H1 (cell line): ENCODE measurements around the gene ELMO1. TPM values are rescaled to one million over a fixed set of nuclear protein-coding genes. Genes with fewer than 3 reads are reported as not detected.

Experiments
- CTCF ChIA-PET: fragments of 300-600 bp; sonication (Branson Sonifier 250); formaldehyde crosslinking; loops from one replicate; lab custom pipeline; 2021; ENCODE audit not compliant: partially characterized antibody; lab: Charles Lee
- POLR2A ChIA-PET: fragments of 300-600 bp; sonication (Branson Sonifier 250); formaldehyde crosslinking; loops from one replicate; lab custom pipeline; 2021; ENCODE audit warnings: inconsistent platforms; ENCODE audit not compliant: partially characterized antibody; lab: Charles Lee
- DNase-seq, 2 experiments: peaks; one replicate each; pipeline versions ENCODE4 v3.0.0 to v3.0.0-alpha.2; 2010 to 2022; ENCODE audit warnings: low spot score in 2 of 2, low read depth in 1 of 2, mixed read lengths in 1 of 2
- FAIRE-seq: peaks from 2 replicates; lab custom pipeline; 2011; peaks lifted over from hg19 to GRCh38; lab: Jason Lieb, UNC
- H2AFZ ChIP-seq: 2 replicates; pipeline ENCODE4 v1.8.1; 2012; ENCODE audit warnings: low read length, inconsistent platforms
- H2AK5ac ChIP-seq: 2 replicates; pipeline ENCODE4 v1.6.1; 2013; ENCODE audit warnings: low read depth, low read length
- H2BK120ac ChIP-seq: replicated peaks from 2 replicates; pipeline ENCODE3; 2013; ENCODE audit warnings: low read depth, low read length, inconsistent platforms
- H2BK12ac ChIP-seq: 2 replicates; pipeline ENCODE4 v1.6.1; 2013; ENCODE audit warnings: low read depth, low read length
- H2BK15ac ChIP-seq: 2 replicates; pipeline ENCODE4 v1.6.1; 2013; ENCODE audit warnings: low read length
- H2BK20ac ChIP-seq: 2 replicates; pipeline ENCODE4 v1.6.1; 2013; ENCODE audit warnings: low read length
- H2BK5ac ChIP-seq: 2 replicates; pipeline ENCODE4 v1.6.1; 2013; ENCODE audit warnings: low read depth, low read length
- H3K14ac ChIP-seq: 2 replicates; pipeline ENCODE4 v1.6.1; 2013; ENCODE audit warnings: inconsistent platforms; ENCODE audit not compliant: insufficient read length
- H3K18ac ChIP-seq: 2 replicates; pipeline ENCODE4 v1.6.1; 2013; ENCODE audit warnings: low read length; ENCODE audit errors: extremely low read depth
- H3K23ac ChIP-seq: 2 replicates; pipeline ENCODE4 v1.6.1; 2013; ENCODE audit warnings: inconsistent platforms; ENCODE audit not compliant: insufficient read length
- H3K23me2 ChIP-seq: 2 replicates; pipeline ENCODE4 v1.6.1; 2013; ENCODE audit warnings: low read depth, low read length
- H3K27ac ChIP-seq: 2 replicates; pipeline ENCODE4 v1.6.1; 2011; ENCODE audit warnings: low read depth, low read length, inconsistent platforms
- H3K27me3 ChIP-seq, 4 experiments: replicated peaks in 1 of 4; 1 replicate in 1 of 4; 2 replicates in 3 of 4; pipeline versions ENCODE4 v1.6.1 to v1.8.1; 2011 to 2013; ENCODE audit warnings: low read length in 3 of 4, mild to moderate bottlenecking in 3 of 4, inconsistent platforms in 2 of 4, mixed read lengths in 2 of 4, moderate library complexity in 1 of 4; ENCODE audit not compliant: control insufficient read depth in 3 of 4, insufficient read depth in 3 of 4; ENCODE audit errors: extremely low read depth in 1 of 4
- H3K36me3 ChIP-seq, 4 experiments: 2 replicates each; pipeline versions ENCODE4 v1.6.1 to v1.8.1; 2011 to 2013; ENCODE audit warnings: mild to moderate bottlenecking in 4 of 4, low read length in 3 of 4, moderate library complexity in 2 of 4, control low read depth in 1 of 4, inconsistent platforms in 1 of 4; ENCODE audit not compliant: insufficient read depth in 4 of 4, control insufficient read depth in 2 of 4
- H3K4ac ChIP-seq: replicated peaks from 2 replicates; pipeline ENCODE3; 2013; ENCODE audit warnings: low read length, low read depth, mixed read lengths, inconsistent platforms; ENCODE audit not compliant: insufficient read length
- H3K4me1 ChIP-seq, 4 experiments: replicated peaks in 1 of 4; 1 replicate in 1 of 4; 2 replicates in 3 of 4; pipeline versions ENCODE4 v1.6.1 to v1.8.1; 2011 to 2013; ENCODE audit warnings: low read length in 3 of 4, inconsistent platforms in 2 of 4, mixed read lengths in 1 of 4; ENCODE audit not compliant: insufficient read depth in 4 of 4, control insufficient read depth in 3 of 4
- H3K4me2 ChIP-seq, 2 experiments: 2 replicates each; pipeline versions ENCODE4 v1.6.1 to v1.8.1; 2011 to 2013; ENCODE audit warnings: low read depth in 2 of 2, low read length in 2 of 2, control low read depth in 1 of 2, inconsistent platforms in 1 of 2, mild to moderate bottlenecking in 1 of 2; ENCODE audit not compliant: insufficient read depth in 1 of 2
- H3K4me3 ChIP-seq, 4 experiments: fragments of 200-600, 300-600 bp in 1 of 4; sonication (generic), shearing (Covaris generic), sonication (Bioruptor Twin) in 1 of 4; 2 replicates each; pipeline versions ENCODE4 v1.5.1 to v1.8.1; 2011 to 2016; ENCODE audit warnings: low read length in 4 of 4, low read depth in 3 of 4, control low read depth in 2 of 4, inconsistent platforms in 2 of 4, mild to moderate bottlenecking in 2 of 4, mixed read lengths in 1 of 4, moderate library complexity in 1 of 4; ENCODE audit not compliant: insufficient read depth in 2 of 4; ENCODE audit errors: extremely low read depth in 1 of 4
- H3K56ac ChIP-seq: replicated peaks from 2 replicates; pipeline ENCODE3; 2013; ENCODE audit warnings: low read depth, mild to moderate bottlenecking, mixed read lengths, low read length, inconsistent platforms; ENCODE audit not compliant: insufficient read length
- H3K79me1 ChIP-seq: 2 replicates; pipeline ENCODE4 v1.6.1; 2013; ENCODE audit warnings: low read depth, low read length, control low read depth
- H3K79me2 ChIP-seq, 2 experiments: 2 replicates each; pipeline versions ENCODE4 v1.6.1 to v1.8.1; 2012 to 2013; ENCODE audit warnings: low read length in 2 of 2, mild to moderate bottlenecking in 2 of 2, inconsistent platforms in 1 of 2; ENCODE audit not compliant: insufficient read depth in 2 of 2, control insufficient read depth in 1 of 2
- H3K9ac ChIP-seq, 4 experiments: replicated peaks in 1 of 4; 1 replicate in 1 of 4; 2 replicates in 3 of 4; pipeline versions ENCODE4 v1.6.1 to v1.8.1; 2011 to 2013; ENCODE audit warnings: low read depth in 3 of 4, low read length in 3 of 4, control low read depth in 2 of 4, mild to moderate bottlenecking in 2 of 4, moderate library complexity in 2 of 4, inconsistent platforms in 1 of 4; ENCODE audit errors: extremely low read depth in 1 of 4
- H3K9me3 ChIP-seq, 2 experiments: 2 replicates each; pipeline versions ENCODE4 v1.6.1 to v1.8.1; 2012 to 2013; ENCODE audit warnings: mild to moderate bottlenecking in 2 of 2, moderate library complexity in 2 of 2, control low read depth in 1 of 2, inconsistent platforms in 1 of 2, low read depth in 1 of 2, low read length in 1 of 2, mixed read lengths in 1 of 2; ENCODE audit not compliant: insufficient read depth in 2 of 2
- H4K20me1 ChIP-seq, 2 experiments: replicated peaks in 1 of 2; 2 replicates each; pipeline versions ENCODE3 to v1.8.1; 2011 to 2013; ENCODE audit warnings: inconsistent platforms in 2 of 2, low read length in 2 of 2, mild to moderate bottlenecking in 1 of 2; ENCODE audit not compliant: insufficient read depth in 2 of 2, control insufficient read depth in 1 of 2
- H4K5ac ChIP-seq: 2 replicates; pipeline ENCODE4 v1.6.1; 2013; ENCODE audit warnings: low read length, low read depth, mixed read lengths, inconsistent platforms; ENCODE audit not compliant: insufficient read length
- H4K8ac ChIP-seq: 2 replicates; pipeline ENCODE4 v1.8.0; 2013; ENCODE audit warnings: mild to moderate bottlenecking, moderate library complexity, low read length, inconsistent platforms; ENCODE audit not compliant: insufficient read depth; ENCODE audit errors: extremely low read depth
- H4K91ac ChIP-seq: replicated peaks from 2 replicates; pipeline ENCODE3; 2013; ENCODE audit warnings: low read length, mixed read lengths, inconsistent platforms; ENCODE audit not compliant: insufficient read length
- CEBPB ChIP-seq: IDR thresholded peaks from 2 replicates; pipeline ENCODE4 v1.6.1; 2012; ENCODE audit warnings: low read depth, low read length
- CTCF ChIP-seq, 3 experiments: IDR thresholded peaks; 1 replicate in 2 of 3; 2 replicates in 1 of 3; pipeline versions ENCODE4 v1.5.1 to v1.6.1; 2011; ENCODE audit warnings: low read length in 3 of 3, mild to moderate bottlenecking in 3 of 3, inconsistent platforms in 2 of 3, low read depth in 1 of 3, moderate library complexity in 1 of 3; ENCODE audit not compliant: insufficient read depth in 1 of 3; ENCODE audit errors: control extremely low read depth in 1 of 3
- EZH2 ChIP-seq: fragments of 200-600 bp; sonication (generic); IDR thresholded peaks from 2 replicates; pipeline ENCODE4 v1.7.1; 2012; ENCODE audit warnings: low read depth, mild to moderate bottlenecking, moderate library complexity, low read length, inconsistent platforms; ENCODE audit not compliant: severe bottlenecking
- HDAC2 ChIP-seq, 2 experiments: fragments of 300-600 bp in 1 of 2; sonication (generic) in 1 of 2; IDR thresholded peaks; 2 replicates each; pipeline ENCODE4 v1.6.1; 2011 to 2012; ENCODE audit warnings: low read depth in 2 of 2, low read length in 2 of 2, mild to moderate bottlenecking in 2 of 2, moderate library complexity in 2 of 2, borderline replicate concordance in 1 of 2, inconsistent platforms in 1 of 2
- MAFK ChIP-seq: IDR thresholded peaks from 2 replicates; pipeline ENCODE4 v1.6.1; 2012; ENCODE audit warnings: low read depth, mild to moderate bottlenecking, improper control_type of control experiment, low read length
- TCF12 ChIP-seq: IDR thresholded peaks from 2 replicates; pipeline ENCODE4 v1.6.1; 2011; ENCODE audit warnings: low read depth, mild to moderate bottlenecking, low read length
- TEAD4 ChIP-seq: IDR thresholded peaks from 2 replicates; pipeline ENCODE4 v1.6.1; 2012; ENCODE audit warnings: low read depth, low read length, inconsistent platforms, mixed read lengths
- USF2 ChIP-seq: IDR thresholded peaks from 2 replicates; pipeline ENCODE4 v1.6.1; 2011; ENCODE audit warnings: low read length, improper control_type of control experiment
- WGBS, 2 experiments: shearing (Covaris generic) in 1 of 2; methylation state at CpG; one replicate each; pipeline versions ENCODE4 v1.1.6 to v1.1.7; 2013 to 2015; ENCODE audit warnings: low lambda C conversion rate in 2 of 2, mixed read lengths in 2 of 2, inconsistent platforms in 1 of 2, low coverage in 1 of 2, missing lambda C conversion rate in 1 of 2; ENCODE audit not compliant: insufficient replicate concordance in 2 of 2, insufficient coverage in 1 of 2, insufficient read length in 1 of 2; ENCODE audit errors: extremely low coverage in 1 of 2, missing lambda C conversion rate in 1 of 2; 5-methylcytosine and 5-hydroxymethylcytosine counted together
- polyA plus RNA-seq, 7 experiments: library from polyadenylated mRNA; depleted of rRNA in 3 of 7; stranded (reverse) in 5 of 7; unstranded in 2 of 7; fragments of >200 nt in 5 of 7; fragments of 200-250 nt in 2 of 7; gene quantifications; 1 replicate in 5 of 7; 2 replicates in 1 of 7; 4 replicates in 1 of 7; pipeline versions ENCODE4 v1.2.1 to v1.2.3, GENCODE V29; 2011 to 2013; ENCODE audit warnings: missing spikeins in 2 of 7, mixed read lengths in 2 of 7
- total RNA-seq: library from RNA; stranded (reverse); fragmentation: NEBNext Ultra II Directional; extraction: Animal tissue kit (Norgen Biotek cat#: 25700); gene quantifications from 2 replicates; pipeline ENCODE4 v1.2.1, GENCODE V29; 2021

The ELMO1 gene
- total and polyA plus RNA-seq, 2 of the 8 experiments (the other 6 are each of a cell fraction or from before 2014, with no cell fraction given): 18.4 to 21.0 TPM

DNA sequence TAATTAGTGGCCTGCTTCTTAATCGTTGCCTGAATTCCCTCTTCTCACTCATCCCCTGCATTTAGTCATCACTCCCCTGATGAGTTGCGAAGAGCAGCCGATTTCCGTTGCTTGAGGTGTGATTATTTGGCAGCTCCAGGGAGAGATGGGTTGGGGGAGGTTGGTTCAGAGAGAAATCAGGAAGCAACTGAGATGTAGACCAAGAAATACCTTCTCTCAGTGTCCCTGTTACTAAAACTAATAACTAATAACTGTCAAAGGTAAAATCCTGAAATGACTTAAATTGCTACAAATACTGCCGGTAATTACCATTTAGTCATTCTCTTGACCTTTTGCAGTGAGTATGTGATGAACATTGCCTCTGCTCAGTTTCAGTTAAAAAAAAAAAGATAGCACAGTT, 76.9 kb downstream of the ELMO1 start:
- Histone ChIP-seq H2BK120ac (no peak overlapping the region), H4K20me1 (no peaks in the 10 kb centered on the region), H3K4me3 (no peak overlapping the region), H2BK5ac (no peak overlapping the region), H3K4me1 (peaks cover 0 to 3% (median 0%) of the 10 kb centered on the region in 4 experiments; a peak in 1 of 7 replicates), H3K14ac (no peak overlapping the region), H3K4me2 (no peak overlapping the region), H3K9me3 (peaks cover 8 to 10% of the 10 kb centered on the region in 2 experiments; a peak in 3 of 4 replicates), H3K23ac (no peak overlapping the region), H3K79me1 (no peaks in the 10 kb centered on the region), H4K91ac (no peak overlapping the region), H2AFZ (no peak overlapping the region), H3K79me2 (0 out of 4 replicates have a peak, but pooled peaks cover 0 to 2% of the 10 kb centered on the region in 2 experiments), H3K4ac (no peak overlapping the region), H2BK12ac (no peak overlapping the region), H3K23me2 (no peaks in the 10 kb centered on the region), H3K27me3 (no peaks in the 10 kb centered on the region), H3K9ac (no peak overlapping the region), H2BK15ac (no peak overlapping the region), H4K8ac (no peak overlapping the region), H3K56ac (no peak overlapping the region), H2BK20ac (no peak overlapping the region), H2AK5ac (no peak overlapping the region), H3K36me3 (peaks cover 0 to 6% (median under 1%) of the 10 kb centered on the region in 4 experiments; a peak in 3 of 8 replicates), H4K5ac (no peak overlapping the region), H3K27ac (no peak overlapping the region), H3K18ac (no peak overlapping the region)
- TF ChIP-seq EZH2 (no peak), TCF12 (no peak), HDAC2 (IDR thresholded peaks at IDR 0.05; ENCODE audit: borderline replicate concordance in 1 of 2, low read depth in 2 of 2, low read length in 2 of 2) (no peak), CEBPB (no peak), CTCF (IDR thresholded peaks at IDR 0.05; ENCODE audit: control extremely low read depth in 1 of 3, insufficient read depth in 1 of 3, low read depth in 1 of 3, low read length in 3 of 3) (no peak), USF2 (no peak), MAFK (no peak), TEAD4 (no peak)
- FAIRE-seq: no peak
- ChIA-PET CTCF (interaction anchor here (0.5 to 0.9 kb wide), 2 partner anchors 172 to 829 kb away, joined by 3 to 4 read pairs; no protein-coding TSS in a partner anchor), POLR2A (no interaction called here)
- WGBS, 2 experiments: 81% methylated on average over 5 of the region's 5 CpGs; no CpG with 5 or more reads in 1 of the 2 experiments
- DNase-seq: no peak
